ENCODE results near the gene HMGXB4.

HMGXB4 gene

GRCh38 chr22:35319244-35319985 is 62.1 kb downstream of the HMGXB4 start:
- ChIA-PET POLR2A (no interaction called here), CTCF (interaction anchor here (1.0 kb wide), 1 partner anchor 29 kb away, joined by 3 read pairs; no protein-coding TSS in a partner anchor)
- H3K4me3 ChIP-seq (ENCODE audit: low read depth, low read length) = no peak overlapping the region
- DNase-seq (ENCODE audit: low read depth, low spot score) = no peak
- TF ChIP-seq, protein P1, sequence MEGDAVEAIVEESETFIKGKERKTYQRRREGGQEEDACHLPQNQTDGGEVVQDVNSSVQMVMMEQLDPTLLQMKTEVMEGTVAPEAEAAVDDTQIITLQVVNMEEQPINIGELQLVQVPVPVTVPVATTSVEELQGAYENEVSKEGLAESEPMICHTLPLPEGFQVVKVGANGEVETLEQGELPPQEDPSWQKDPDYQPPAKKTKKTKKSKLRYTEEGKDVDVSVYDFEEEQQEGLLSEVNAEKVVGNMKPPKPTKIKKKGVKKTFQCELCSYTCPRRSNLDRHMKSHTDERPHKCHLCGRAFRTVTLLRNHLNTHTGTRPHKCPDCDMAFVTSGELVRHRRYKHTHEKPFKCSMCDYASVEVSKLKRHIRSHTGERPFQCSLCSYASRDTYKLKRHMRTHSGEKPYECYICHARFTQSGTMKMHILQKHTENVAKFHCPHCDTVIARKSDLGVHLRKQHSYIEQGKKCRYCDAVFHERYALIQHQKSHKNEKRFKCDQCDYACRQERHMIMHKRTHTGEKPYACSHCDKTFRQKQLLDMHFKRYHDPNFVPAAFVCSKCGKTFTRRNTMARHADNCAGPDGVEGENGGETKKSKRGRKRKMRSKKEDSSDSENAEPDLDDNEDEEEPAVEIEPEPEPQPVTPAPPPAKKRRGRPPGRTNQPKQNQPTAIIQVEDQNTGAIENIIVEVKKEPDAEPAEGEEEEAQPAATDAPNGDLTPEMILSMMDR (IDR thresholded peaks at IDR 0.05; ENCODE audit: insufficient read depth, low read length, missing control alignments) = no peak

- TF ChIP-seq, protein P1 (IDR thresholded peaks at IDR 0.05; ENCODE audit: insufficient read depth, low read length, missing control alignments) = no peak
- ChIA-PET CTCF (interaction anchor here (1.2 kb wide), 1 partner anchor 27 kb away, joined by 4 read pairs; no protein-coding TSS in a partner anchor), POLR2A (no interaction called here)
Observed at GRCh38 chr22:35322126-35322525, 64.8 kb downstream of the HMGXB4 start.

GRCh38 chr22:35322893-35323292 is 65.6 kb downstream of the HMGXB4 start:
- H3K4me3 ChIP-seq (ENCODE audit: low read depth, low read length) = no peak overlapping the region
- POLR2A ChIA-PET = no interaction called here
- TF ChIP-seq, protein P1 (IDR thresholded peaks at IDR 0.05; ENCODE audit: insufficient read depth, low read length, missing control alignments) = no peak
- CTCF ChIA-PET = no interaction called here
- DNase-seq (ENCODE audit: low read depth, low spot score) = no peak

More at GRCh38 chr22:35322126-35322525, 64.8 kb downstream of the HMGXB4 start:
- no peak overlapping the region for H3K4me3 ChIP-seq (ENCODE audit: low read depth, low read length)
- DNase-seq (ENCODE audit: low read depth, low spot score) = no peak

DNA sequence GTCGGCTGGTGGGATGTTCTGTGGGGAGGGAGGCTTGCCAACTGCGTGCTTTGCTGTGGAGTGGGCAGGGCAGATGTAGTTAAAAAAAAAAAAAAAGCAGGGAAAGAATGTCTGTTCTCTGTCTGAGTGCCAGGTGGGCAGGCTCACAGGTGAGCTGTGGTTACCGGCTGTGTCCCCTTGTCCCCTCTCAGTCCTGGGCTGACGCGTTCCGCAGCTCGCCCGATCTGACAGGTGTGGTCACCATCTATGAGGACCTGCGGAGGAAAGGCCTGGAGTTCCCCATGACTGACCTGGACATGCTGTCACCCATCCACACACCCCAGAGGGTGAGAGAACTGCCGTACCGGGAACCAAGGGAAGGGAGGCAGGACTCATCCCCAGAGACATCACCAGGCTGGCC is 66.0 kb downstream of the HMGXB4 start:
- no peak overlapping the region for H3K4me3 ChIP-seq (ENCODE audit: low read depth, low read length)
- ChIA-PET POLR2A (no interaction called here), CTCF (no interaction called here)
- TF ChIP-seq, protein P1 (IDR thresholded peaks at IDR 0.05; ENCODE audit: insufficient read depth, low read length, missing control alignments) = no peak
- DNase-seq (ENCODE audit: low read depth, low spot score) = no peak

DNA sequence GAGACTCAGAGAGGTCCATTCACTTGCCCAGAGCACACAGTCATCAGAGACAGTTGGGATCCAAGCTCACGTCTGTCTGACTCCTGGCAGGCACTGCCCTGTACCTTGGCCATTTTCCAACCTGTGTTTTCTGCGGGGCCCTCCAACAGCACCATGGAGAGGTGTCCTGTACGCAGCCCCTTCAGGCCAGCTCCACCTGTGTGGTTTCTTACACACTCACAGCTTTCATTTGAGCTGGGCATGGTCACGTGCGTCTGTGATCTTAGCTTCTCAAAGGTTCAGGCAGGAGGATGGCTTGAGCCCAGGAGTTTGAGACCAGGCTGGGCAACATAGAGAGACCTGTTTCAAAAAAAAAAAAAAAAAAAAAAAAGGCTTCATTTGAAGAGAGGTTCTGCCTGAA is 66.8 kb downstream of the HMGXB4 start:
- no peak overlapping the region for H3K4me3 ChIP-seq (ENCODE audit: low read depth, low read length)
- CTCF ChIA-PET = no interaction called here
- POLR2A ChIA-PET = no interaction called here
- TF ChIP-seq, protein P1 (IDR thresholded peaks at IDR 0.05; ENCODE audit: insufficient read depth, low read length, missing control alignments) = no peak
- DNase-seq (ENCODE audit: low read depth, low spot score) = no peak

- DNase-seq (ENCODE audit: low read depth, low spot score) = no peak
- CTCF ChIA-PET = interaction anchor here (0.8 kb wide), 1 partner anchor 21 kb away, joined by 3 read pairs; no protein-coding TSS in a partner anchor
- TF ChIP-seq, protein P1 (IDR thresholded peaks at IDR 0.05; ENCODE audit: insufficient read depth, low read length, missing control alignments) = no peak
- no peak overlapping the region for H3K4me3 ChIP-seq (ENCODE audit: low read depth, low read length)
- POLR2A ChIA-PET = no interaction called here
Observed at GRCh38 chr22:35324762-35325161, 67.5 kb downstream of the HMGXB4 start.

Data from AG04449 (cell line).